ENCODE measurements around the gene CIB2.

DNA sequence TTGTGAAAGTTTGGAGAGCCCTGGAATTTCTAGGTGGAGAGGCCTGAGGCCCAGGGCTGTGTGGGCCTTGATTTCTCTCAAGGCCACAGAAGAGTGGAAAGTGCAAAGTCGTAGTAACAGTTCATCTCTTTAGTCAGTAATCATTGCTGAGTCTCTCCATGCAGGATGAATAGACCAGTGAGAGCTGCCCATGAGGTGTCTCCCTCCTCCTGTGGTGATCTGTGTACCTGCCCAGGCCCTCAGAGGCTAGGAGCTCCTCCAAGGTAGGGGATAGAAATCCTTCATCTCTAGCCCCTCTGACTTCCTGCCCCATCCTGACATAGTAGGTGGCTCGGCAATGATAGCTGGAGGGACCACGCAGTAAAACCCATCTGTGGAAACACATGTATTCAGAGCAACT lies 11.1 kb upstream of the CIB2 start:
- TF ChIP-seq, protein P1, sequence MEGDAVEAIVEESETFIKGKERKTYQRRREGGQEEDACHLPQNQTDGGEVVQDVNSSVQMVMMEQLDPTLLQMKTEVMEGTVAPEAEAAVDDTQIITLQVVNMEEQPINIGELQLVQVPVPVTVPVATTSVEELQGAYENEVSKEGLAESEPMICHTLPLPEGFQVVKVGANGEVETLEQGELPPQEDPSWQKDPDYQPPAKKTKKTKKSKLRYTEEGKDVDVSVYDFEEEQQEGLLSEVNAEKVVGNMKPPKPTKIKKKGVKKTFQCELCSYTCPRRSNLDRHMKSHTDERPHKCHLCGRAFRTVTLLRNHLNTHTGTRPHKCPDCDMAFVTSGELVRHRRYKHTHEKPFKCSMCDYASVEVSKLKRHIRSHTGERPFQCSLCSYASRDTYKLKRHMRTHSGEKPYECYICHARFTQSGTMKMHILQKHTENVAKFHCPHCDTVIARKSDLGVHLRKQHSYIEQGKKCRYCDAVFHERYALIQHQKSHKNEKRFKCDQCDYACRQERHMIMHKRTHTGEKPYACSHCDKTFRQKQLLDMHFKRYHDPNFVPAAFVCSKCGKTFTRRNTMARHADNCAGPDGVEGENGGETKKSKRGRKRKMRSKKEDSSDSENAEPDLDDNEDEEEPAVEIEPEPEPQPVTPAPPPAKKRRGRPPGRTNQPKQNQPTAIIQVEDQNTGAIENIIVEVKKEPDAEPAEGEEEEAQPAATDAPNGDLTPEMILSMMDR (IDR thresholded peaks at IDR 0.05), result no peak
- TF ChIP-seq RXRA (IDR thresholded peaks at IDR 0.05; ENCODE audit: borderline replicate concordance, low read depth) (no peak), EP300 (IDR thresholded peaks at IDR 0.05; ENCODE audit: borderline replicate concordance in 1 of 2, low read depth in 1 of 2, low read length in 1 of 2) (no peak), POLR2AphosphoS5 (IDR thresholded peaks at IDR 0.05; ENCODE audit: low read depth, low read length) (no peak), EZH2phosphoT487 (IDR thresholded peaks at IDR 0.05; ENCODE audit: borderline replicate concordance, low read depth) (no peak)
